GM21737 (cell line): ENCODE data around the gene TMEM106A.
"Not testable (repeated sequence)": the region's sequence is repeated elsewhere in the genome, so short reads cannot be mapped to it uniquely, and the experiment has no call there.

ENCODE experiments used
- ATAC-seq: cut with Tn5 transposase; IDR thresholded peaks from one replicate; pipeline ENCODE4 v1.9.1; 2021; ENCODE audit warnings: mild to moderate bottlenecking, moderate library complexity; ENCODE audit not compliant: unreplicated experiment

The TMEM106A gene

DNA sequence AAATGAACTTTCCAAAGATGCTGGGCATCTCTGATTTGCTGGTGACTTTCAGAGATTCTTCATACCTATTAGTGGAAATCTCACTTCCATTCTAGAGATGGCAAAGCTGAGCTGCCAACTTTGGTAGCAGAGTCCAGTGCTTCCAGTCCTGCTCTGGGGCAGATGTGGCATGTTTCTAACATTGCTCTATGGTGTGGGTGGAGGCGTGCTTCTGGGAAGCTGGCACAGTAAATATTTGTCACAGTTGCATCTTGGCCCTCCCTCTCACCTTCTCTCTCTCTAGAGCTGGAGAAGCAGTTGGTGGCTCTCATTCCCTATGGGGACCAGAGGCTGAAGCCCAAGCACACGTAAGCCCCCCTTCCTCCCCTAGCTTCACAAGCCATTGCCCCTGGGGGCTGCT lies 1.9 kb downstream of the TMEM106A start:
- no peak for ATAC-seq

GRCh38 chr17:43215341-43215740 lies 3.7 kb downstream of the TMEM106A start:
- no peak for ATAC-seq

GRCh38 chr17:43216369-43216761 lies 4.7 kb downstream of the TMEM106A start:
- ATAC-seq, result no peak

- ATAC-seq, result no peak
Measured at GRCh38 chr17:43216762-43217613, 5.3 kb downstream of the TMEM106A start.

- no peak for ATAC-seq
Measured at GRCh38 chr17:43217614-43218087, 6.0 kb downstream of the TMEM106A start.

- no peak for ATAC-seq
Measured at GRCh38 chr17:43219001-43219400, 7.3 kb downstream of the TMEM106A start.

- no peak for ATAC-seq
Measured at GRCh38 chr17:43219746-43220380, 8.2 kb downstream of the TMEM106A start.

DNA sequence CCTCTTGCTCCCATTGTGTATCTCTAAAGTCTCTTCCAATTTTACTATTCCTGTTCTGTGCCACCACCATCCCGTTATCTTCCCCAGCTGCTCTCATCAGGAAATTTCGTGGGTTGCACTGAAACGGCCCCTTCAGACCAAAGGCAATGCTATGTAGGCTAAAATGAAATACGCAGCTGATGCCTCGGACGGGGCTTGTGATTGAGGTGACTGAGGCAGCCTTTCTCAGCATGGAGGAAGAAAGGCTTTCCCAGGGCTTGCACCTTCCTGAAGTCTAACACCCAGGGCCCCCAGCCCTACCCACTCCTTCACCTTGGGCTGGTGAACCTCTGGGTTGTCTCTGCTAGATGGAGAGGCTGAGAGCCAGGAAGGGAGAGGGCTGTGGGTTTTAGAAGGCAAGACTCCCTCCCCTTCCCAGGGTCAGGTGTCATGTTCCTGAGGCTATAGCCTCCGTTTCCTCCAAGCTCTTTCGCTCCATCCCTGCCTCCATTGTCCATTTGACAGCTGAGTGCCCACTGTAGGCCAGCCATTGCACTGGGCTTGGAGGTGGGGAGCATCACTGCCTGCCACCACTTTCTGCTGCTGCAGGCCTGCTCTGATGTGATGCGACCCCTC lies 8.9 kb downstream of the TMEM106A start:
- no peak for ATAC-seq

DNA sequence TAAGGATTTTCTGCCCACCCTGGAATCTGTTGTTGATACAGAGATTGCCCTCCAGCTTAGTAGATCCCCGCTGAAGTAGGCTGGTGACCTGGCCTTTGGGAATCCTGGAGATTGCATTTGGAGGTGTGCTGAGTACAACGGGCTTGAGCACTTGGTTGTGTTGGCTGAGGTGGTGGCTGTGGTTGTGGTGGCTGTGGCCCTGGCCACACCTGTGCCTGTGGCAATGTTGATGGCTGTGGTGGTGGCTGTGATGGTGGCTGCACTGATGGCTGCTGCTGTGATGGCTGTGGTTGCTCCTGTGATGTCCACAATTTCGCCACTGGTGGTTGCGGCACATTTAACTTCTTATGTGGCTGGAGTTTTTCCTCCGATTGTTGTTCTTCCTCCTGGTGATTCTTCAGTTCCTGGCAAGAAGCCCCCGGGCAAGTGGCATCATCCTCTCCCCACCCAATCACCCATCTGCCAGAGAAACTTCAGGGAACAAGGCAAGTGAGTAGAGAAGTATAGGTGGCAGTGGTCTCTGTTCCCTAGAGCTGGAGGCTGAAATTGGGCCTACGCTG lies 12.6 kb downstream of the TMEM106A start:
- ATAC-seq, result no peak

DNA sequence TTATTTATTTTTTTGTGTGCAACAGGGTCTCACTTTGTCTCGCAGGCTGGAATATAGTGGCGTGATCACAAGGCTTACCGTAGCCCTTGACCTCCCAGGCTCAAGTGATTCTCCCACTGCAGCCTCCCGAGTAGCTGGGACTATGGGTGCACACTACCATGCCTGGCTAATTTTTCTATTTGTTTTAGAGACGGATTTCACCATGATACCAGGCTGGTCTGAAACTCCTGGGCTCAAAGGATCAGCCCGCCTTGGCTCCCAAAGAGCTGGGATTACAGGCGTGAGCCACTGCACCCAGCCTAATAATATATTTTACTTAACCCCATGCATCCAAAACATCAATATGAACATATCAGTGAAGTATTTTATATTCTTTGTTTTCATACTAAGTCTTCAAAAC lies 14.7 kb downstream of the TMEM106A start:
- no peak for ATAC-seq

DNA sequence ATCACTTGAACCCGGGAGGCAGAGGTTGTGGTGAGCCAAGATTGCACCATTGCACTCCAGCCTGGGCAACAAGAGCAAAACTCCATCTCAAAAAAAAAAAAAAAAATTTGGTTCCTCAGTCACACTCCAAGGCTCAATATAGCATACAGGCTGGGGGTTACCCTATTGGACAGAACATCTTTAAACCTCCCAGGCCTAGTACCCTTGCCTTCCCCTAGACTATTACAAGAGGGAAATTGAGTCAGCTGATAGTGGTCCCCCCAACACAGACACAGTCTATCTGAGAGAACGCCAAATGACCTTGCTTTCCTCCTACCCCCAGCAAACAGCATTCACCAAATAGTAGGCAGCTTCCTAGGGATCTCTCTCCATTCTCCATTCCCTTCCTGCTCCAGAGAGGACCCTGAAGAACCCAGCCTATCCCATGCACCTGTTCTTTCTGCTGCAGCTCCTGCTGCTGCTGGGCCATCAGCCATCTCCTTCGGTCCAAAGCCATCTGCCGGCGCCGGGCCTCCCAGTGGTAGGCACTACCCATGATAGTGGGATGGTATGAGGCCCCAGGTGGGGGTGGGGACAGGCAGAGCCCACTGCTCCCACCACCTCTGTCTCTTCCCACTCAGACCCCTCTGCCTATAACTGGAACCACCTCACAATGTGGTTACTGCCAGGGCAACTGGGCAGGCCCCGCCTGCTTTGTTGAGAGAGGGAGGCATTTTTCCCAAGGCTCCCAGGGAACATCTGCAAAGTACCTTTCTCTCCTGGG lies 16.5 kb downstream of the TMEM106A start, which contains the start of gene CCDC200:
TSS of gene CCDC200 (minus strand) at position 604 of the 763 bp plus-strand sequence. CDS start at position 535, 69 bp downstream.
- ATAC-seq, result not testable (repeated sequence)

GRCh38 chr17:43231205-43232020 lies 19.7 kb downstream of the TMEM106A start:
- not testable (repeated sequence) for ATAC-seq

DNA sequence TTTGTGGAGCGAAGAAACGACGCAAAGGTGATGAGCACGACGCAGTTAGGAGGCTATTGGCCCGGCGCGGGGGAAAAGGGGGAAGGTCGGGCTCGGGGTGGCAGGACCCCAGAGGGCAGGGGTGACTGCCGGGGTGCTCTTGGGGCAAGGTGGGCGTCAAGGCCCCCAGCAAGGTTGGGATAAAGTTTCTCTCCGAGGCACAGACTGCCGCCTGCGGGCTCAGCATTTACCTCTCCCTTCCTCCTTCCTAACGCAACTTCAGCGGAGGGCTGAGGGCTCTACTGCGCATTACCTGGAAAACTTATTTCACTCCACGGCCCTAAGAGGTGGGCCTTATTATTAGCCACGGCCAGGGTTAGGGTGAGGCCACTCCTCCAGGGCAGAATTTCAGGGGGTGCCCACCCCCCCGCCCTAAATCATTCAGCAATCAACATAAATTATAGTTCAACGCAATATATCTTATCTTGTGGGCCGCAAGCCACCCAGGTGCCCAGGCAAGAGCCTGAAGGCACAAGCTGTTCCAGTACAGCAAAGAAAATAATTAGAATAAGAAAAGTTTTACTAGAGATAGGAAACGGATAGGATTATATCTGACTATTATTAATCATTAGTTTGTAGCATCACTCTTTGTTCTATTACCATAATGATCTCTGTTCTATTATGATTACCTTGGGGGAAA lies 20.5 kb downstream of the TMEM106A start:
- not testable (repeated sequence) for ATAC-seq

DNA sequence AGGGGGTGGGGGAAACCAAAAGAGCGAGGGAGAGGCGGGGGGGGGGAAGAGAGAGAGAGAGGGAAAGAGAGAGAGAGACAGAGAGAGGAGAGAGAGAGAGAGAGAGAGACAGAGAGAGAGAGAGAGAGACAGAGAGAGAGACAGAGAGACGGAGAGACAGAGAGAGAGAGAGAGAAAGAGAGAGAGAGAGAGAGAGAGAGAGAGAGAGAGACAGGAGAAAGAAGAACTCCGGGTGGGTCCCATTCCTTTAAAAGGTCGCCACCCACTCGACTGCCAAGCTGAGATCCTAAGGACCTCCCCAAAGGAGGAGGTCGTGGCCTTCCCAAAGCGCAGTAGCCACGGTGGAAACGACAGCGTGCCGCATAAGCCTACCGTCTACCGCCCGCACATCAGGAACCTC lies 21.6 kb downstream of the TMEM106A start:
- not testable (repeated sequence) for ATAC-seq

- not testable (repeated sequence) for ATAC-seq
Measured at GRCh38 chr17:43233877-43234276, 22.2 kb downstream of the TMEM106A start, which contains the start of gene RNU2-1. Gene RNU2-1 (minus strand): TSS chr17:43233977.

GRCh38 chr17:43239597-43239996 lies 27.9 kb downstream of the TMEM106A start:
- ATAC-seq, result not testable (repeated sequence)

GRCh38 chr17:43240596-43241352 lies 29.1 kb downstream of the TMEM106A start:
- ATAC-seq, result not testable (repeated sequence)

- not testable (repeated sequence) for ATAC-seq
Measured at GRCh38 chr17:43246456-43246855, 34.8 kb downstream of the TMEM106A start.
